ENCODE data around the gene FAM209A. TPM values are rescaled to one million over a fixed set of nuclear protein-coding genes. Genes with fewer than 3 reads are reported as not detected.

FAM209A gene
- total RNA-seq, 1 experiment from 2014 or later: not detected

- intact Hi-C loops (cut with micrococcal nuclease; ENCODE audit: unreplicated experiment): no loop called here
- in situ Hi-C loops (cut with HindIII; ENCODE audit: low pct_unique_long_range_greater_than_20kb, low sequenced_read_pairs): no loop called here
- no TSS peak for BruUV-seq (replicated peaks)
- Histone ChIP-seq H3K4me3 (ENCODE audit: low read depth in 2 of 2, low read length in 2 of 2) (no peak overlapping the region), H3K27ac (ENCODE audit: low read length) (no peak overlapping the region), H3K36me3 (ENCODE audit: control insufficient read depth, insufficient read depth, low read length) (no peaks in the 10 kb centered on the region; the same call in 1 of the 2 replicates), H3K27me3 (ENCODE audit: control insufficient read depth, insufficient read depth, low read length) (no peaks in the 10 kb centered on the region), H3K4me1 (ENCODE audit: control insufficient read depth, insufficient read depth, low read length) (no peaks in the 10 kb centered on the region), H3K9me3 (ENCODE audit: control insufficient read depth, insufficient read depth, low read depth, low read length) (no peaks in the 10 kb centered on the region)
- TF ChIP-seq TCF7L2 (IDR thresholded peaks at IDR 0.05; ENCODE audit: low read depth, low read length): no peak
- TF ChIP-seq SIN3A (IDR thresholded peaks at IDR 0.05; ENCODE audit: borderline replicate concordance, insufficient read depth, low read depth, low read length): no peak
- TF ChIP-seq POLR2AphosphoS5 (IDR thresholded peaks at IDR 0.05; ENCODE audit: low read depth, low read length): no peak
- TF ChIP-seq CTCF (IDR thresholded peaks at IDR 0.05): no peak
- TF ChIP-seq REST (IDR thresholded peaks at IDR 0.05; ENCODE audit: insufficient read depth in 1 of 2, low read depth in 2 of 2, low read length in 1 of 2): no peak
- ChIA-PET POLR2A (no interaction called here), CTCF (no interaction called here)
- ATAC-seq: no peak
- DNase-seq (ENCODE audit: low read depth, low spot score): no peak
Measured at GRCh38 chr20:56503916-56504315, 20.6 kb upstream of the FAM209A start.

GRCh38 chr20:56504373-56505005 is 20.1 kb upstream of the FAM209A start:
- H3K9me3 ChIP-seq (ENCODE audit: control insufficient read depth, insufficient read depth, low read depth, low read length): no peaks in the 10 kb centered on the region
- ChIA-PET CTCF (no interaction called here), POLR2A (no interaction called here)
- no peaks in the 10 kb centered on the region for H3K4me1 ChIP-seq (ENCODE audit: control insufficient read depth, insufficient read depth, low read length)
- DNase-seq (ENCODE audit: low read depth, low spot score) (peak; percentile 2), ATAC-seq (no peak)
- BruUV-seq (replicated peaks): no TSS peak
- H3K27me3 ChIP-seq (ENCODE audit: control insufficient read depth, insufficient read depth, low read length): no peaks in the 10 kb centered on the region
- peak; percentile 73 for TF ChIP-seq CTCF (IDR thresholded peaks at IDR 0.05)
- no peak for TF ChIP-seq SIN3A (IDR thresholded peaks at IDR 0.05; ENCODE audit: borderline replicate concordance, insufficient read depth, low read depth, low read length)
- TF ChIP-seq POLR2AphosphoS5 (IDR thresholded peaks at IDR 0.05; ENCODE audit: low read depth, low read length): no peak
- no peak for TF ChIP-seq TCF7L2 (IDR thresholded peaks at IDR 0.05; ENCODE audit: low read depth, low read length)
- in situ Hi-C loops (cut with HindIII; ENCODE audit: low pct_unique_long_range_greater_than_20kb, low sequenced_read_pairs) (no loop called here), intact Hi-C loops (cut with micrococcal nuclease; ENCODE audit: unreplicated experiment) (no loop called here)
- no peak overlapping the region for H3K4me3 ChIP-seq (ENCODE audit: low read depth in 2 of 2, low read length in 2 of 2)
- no peak overlapping the region for H3K27ac ChIP-seq (ENCODE audit: low read length)
- no peaks in the 10 kb centered on the region; the same call in 1 of the 2 replicates for H3K36me3 ChIP-seq (ENCODE audit: control insufficient read depth, insufficient read depth, low read length)

All from Panc1 (cell line).